Fibroblast of skin of left biceps (primary cell): ENCODE results near the gene FRMD4A.

Source experiments
- DNase-seq, 2 experiments: peaks; one replicate each; pipeline ENCODE4 v3.0.0-alpha.2; 2013; ENCODE audit warnings: low read depth in 2 of 2

Gene FRMD4A

DNA sequence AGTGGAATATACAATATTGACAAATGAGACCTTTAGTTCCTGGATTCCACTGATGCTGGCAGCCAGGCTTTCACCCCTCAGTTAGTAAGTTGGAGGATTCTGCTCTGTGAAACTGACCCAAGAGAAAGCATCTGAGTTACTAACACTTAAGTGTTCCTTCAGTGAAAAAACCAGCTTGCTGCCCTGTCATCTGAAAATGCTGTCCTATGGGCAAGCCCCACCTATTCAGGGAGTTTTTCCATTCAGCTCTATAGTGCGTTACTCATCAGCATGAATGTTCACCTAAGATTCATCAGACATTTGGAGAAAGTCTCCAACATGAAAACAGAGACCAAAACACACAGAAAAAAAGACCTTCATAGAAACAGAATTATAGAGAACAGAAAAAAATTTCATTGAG is 706.1 kb downstream of the FRMD4A start:
- no peak for DNase-seq

DNA sequence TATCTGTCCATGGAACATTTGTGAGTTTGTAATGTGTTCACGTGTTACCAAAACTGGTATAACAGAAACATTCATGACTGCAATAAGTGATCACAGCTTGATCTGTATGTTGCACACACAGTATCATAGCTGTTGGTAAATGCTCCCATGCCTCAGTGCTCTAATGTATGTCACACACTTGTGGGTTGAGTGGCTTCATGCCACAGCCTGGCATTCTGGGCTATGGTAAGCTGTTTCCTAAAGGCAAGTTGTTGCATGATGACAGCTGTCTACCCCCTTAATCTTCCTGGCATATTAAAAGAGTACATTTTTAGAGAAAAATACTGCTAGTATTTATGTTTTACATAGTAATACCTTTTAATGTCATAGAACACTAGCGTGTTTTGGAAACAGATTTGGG is 708.8 kb downstream of the FRMD4A start:
- DNase-seq = no peak

DNA sequence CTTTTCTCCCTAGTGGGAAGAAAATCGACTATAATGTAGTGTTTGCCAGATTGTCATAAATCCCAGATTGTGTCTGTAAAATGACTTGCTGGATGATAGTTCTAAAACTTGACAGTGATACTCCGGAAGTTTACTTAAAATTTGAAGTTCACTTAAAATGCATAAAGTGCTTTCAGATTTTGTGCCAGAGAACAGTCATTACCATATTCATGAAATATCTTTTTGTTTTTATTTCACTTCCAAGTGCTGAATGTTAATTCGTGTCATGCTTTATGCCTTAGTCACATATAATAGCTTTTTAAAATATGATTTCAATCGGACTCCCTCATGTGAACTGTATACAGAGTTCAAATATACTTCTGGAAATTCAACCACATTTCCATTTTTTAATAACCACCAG is 713.6 kb downstream of the FRMD4A start:
- peak; percentile 17 to 36 for DNase-seq

DNA sequence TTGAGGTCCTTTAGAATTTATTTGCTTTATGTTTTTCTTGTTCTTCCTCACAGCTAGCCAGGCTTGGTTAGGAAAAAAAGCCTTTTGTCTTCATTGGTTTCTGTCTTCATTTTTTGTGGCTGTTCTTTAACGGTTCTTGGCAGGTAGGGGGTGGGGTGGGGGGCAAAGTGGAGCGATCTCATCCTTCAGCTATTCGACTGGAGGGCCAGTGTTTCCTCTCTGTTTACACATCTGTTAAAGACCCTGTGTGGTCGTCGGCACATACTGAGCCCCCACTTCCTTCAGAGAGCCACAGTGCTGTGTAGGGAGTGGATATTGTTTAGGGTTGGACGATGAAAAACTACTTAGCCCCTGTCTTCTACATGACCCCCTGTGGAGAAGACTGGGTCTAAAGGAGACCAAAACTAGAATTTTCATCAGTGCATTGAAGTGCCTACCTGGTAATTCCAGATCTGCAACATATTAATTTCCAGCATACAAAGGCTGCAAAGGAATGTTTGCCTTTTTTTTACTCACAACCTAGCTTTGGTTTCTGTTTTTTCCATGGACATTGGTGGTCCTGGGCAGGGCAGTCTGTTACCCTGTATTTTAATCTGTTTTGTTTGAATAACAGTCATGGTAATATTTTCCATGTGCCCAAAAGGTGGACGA is 714.9 kb downstream of the FRMD4A start:
- peak in 1 of 2 experiments; percentile 18 for DNase-seq

DNA sequence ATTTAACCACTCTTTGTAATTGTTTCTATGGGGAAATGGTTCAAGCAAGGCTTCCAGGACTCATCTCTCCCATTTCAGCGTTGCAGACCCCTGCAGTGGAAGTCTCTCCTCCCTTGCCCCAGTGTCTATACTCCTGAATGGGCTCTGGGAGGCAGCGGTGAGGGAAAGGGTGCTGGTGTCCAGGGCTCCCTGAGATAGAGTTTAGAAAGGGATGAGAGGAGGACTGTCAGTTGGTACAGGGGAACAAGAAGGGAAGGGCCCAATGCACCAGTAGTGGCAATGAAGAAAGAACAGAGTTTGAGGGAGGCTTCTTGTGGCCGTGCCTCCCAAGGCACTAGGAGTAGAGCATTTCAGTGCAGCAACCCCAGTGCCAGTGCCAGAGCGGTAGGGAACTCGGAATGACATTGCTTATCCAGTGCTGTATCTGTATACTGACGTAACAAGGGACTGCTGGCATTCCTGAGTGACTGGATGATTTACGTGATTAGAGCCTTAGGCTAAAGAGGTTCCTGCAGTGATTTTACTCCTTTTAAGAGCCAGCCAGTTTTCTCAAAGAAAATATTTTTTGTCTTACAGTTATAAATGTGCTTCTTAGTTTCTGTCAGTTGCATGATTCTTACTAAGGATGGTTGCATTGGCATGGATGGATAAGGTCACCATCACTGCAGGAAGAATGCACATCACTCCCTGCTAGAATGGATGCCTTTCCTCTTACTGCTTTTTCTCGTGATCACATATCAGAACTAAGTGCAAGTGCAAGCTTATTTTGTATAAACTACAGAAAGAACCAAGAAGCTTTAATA is 716.0 kb downstream of the FRMD4A start:
- DNase-seq = peak; percentile 10 to 17

DNA sequence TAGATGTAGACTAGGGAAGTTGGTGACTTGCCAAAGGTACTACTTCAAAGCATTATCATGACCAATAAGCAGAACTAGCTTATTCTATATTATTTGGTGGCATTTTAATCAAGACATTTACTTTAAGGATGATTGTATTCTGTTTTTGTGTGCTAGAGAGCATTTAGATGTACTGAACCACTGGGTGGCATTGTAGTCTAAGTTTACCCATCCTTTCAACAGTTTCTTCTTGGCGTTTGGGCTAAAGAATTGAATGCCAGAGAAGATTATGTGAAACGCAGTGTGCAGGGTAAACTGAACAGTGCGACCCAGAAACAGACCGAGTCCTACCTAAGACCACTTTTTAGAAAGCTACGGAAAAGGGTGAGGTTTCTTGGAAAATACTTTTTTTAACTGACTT is 717.2 kb downstream of the FRMD4A start:
- DNase-seq = peak in 1 of 2 experiments; percentile 12

DNA sequence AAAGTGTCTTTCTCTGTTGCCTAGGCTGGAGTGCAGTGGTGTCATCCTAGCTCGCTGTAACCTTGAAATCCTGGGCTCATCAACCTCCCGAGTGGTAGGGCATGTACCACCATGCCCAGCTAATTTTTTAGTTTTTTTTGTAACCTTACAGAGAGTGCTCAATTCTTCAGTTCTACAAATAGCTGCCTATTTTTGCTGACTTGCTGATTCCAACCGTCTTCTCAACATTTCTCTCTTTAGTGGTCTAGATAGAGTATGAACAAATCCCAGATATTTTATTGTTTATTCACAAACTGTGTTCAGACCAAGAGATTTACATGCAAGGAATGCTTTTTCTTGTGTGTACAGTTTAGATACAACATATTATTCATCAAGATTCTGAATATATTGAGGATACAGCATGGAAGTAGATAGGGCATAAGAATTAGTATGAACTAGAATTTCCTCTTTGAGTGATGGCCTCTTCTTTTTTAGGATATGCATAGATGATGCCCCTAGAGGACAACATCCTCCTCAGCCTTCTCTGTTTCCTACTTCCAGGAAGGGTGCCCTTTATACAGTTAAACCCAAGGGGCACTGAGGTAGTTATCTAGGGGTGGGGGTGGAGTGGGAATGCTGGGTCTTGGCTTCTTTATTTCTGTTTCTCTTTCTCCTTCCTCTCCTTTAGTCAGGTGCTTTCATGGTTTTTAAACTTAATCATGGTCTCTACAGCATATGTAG is 717.9 kb downstream of the FRMD4A start:
- DNase-seq = no peak

DNA sequence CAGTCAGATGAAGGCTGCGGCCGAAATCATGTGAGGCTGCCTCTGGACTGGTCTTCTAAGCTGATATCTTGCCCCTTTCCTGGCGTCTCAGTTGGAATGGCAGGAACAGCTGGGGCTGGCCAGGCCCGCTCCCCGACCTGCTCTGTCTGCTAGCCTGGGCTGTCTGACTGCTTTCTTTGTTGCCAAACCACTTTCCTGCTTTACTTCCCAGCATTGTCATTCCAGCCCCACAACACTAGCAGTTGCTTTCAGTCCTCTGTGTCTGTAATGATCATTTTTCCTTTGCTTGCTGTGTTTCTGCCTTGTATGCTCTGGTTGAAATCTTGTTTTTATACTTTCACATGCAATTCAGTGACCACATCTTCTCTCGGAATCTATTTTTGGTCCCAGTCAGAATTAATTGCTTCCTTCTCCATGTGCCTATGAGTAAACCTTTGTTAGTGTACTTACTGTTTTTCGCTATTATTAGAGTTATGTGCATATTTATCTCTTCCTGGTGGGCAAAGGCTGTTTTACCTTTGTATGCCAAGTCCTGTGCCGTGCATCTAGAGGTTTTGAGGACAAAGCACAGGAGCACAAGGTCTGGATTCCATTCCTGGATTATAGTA is 722.4 kb downstream of the FRMD4A start:
- no peak for DNase-seq

DNA sequence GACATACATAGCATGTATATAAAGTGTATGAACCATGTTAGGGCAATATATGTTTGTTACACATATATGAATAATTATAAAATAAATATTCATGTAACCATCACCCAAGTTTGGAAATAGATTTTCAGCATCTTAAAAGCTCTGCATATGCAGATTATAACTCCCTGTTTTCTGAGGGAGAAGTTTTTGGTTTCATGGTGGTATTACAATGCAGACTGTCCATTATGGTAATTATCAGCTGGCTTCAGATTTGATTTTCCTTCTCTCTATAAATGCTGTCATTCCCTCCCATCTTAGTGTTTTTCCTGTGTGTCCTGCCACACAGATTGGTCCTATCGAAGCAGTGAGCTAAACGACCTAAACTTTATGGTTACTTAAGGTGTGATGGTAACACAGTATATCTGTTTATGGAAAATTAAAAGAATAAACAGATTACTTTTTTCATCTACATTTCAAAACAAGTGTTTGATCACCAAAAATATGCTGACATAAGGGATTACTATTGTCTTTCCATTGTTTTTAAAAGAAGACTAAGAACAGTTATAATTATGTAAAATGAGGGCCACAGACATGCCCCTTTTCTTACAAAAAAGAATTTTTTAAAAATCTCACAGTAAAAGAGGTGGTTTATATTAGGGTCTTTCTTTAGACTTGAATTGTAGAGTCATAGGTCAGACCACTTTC is 726.2 kb downstream of the FRMD4A start:
- no peak for DNase-seq

DNA sequence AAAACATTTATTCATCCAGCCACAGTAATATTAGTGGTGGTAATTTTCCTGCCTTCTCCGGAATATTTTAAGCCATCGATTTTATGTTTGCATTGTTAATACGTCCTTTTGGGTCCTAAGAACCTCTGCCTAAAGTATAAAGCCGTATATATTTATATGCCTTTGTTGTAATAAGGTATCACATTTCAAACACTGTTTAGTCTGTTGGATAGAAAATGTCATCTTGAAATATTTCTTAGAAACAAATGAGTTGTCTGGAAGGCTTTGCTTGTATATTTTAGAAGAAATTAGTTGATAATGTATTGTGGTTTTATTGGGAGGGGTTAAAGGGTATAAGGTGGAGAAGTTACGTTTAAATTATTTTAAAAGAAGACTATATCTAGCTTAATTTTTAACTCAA is 732.8 kb downstream of the FRMD4A start:
- DNase-seq = no peak

DNA sequence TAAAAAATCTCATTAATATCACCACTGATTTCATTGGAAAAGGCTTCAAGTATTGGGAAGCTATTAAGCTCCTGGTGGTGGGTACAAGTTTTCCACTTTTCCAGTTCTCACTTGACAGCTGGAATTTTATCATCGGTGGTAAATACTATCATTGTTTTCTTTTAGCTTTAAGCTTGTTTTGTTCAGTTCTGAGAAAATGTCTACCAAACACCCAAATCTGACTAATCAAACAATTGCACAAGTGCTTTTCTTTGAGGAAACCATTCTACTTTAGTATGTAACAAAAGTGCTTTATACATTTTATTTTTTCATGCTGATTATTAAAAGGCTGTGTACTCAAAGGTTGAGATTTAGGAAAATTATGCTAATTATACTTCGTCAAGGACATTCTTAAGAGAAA is 736.1 kb downstream of the FRMD4A start:
- no peak for DNase-seq
